ENCODE measurements around the gene FLOT1.

The FLOT1 gene

DNA sequence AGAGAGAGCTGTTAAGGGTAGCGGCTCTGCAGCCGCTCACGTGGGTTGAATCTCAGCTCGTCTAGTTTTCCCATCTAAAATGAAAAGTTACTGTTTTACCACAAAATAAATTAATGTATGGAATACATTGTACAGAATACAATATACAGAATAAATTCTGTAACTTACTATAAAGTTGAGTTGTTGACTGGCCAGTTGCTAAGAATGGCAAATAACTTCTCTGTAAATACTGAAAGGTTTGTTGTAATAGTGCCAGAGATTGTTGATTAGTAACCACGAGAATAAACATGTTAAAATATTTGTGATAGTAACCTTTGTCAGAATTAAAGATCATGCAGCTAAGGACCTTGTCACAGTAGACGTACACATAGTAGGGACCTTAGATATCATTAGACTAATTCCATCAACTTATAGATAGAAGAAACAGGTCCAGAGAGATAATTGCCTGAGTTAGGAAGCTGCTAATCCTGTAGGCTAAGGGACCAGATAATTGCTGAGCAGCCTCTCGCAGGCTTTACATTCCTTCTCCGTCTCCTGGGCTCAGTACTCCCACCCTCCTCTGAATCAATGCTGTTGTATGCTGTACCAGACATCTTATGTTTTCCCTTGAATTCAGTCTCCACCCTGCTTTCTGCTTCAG is 51.2 kb downstream of the FLOT1 start:
- DNase-seq: no peak

DNA sequence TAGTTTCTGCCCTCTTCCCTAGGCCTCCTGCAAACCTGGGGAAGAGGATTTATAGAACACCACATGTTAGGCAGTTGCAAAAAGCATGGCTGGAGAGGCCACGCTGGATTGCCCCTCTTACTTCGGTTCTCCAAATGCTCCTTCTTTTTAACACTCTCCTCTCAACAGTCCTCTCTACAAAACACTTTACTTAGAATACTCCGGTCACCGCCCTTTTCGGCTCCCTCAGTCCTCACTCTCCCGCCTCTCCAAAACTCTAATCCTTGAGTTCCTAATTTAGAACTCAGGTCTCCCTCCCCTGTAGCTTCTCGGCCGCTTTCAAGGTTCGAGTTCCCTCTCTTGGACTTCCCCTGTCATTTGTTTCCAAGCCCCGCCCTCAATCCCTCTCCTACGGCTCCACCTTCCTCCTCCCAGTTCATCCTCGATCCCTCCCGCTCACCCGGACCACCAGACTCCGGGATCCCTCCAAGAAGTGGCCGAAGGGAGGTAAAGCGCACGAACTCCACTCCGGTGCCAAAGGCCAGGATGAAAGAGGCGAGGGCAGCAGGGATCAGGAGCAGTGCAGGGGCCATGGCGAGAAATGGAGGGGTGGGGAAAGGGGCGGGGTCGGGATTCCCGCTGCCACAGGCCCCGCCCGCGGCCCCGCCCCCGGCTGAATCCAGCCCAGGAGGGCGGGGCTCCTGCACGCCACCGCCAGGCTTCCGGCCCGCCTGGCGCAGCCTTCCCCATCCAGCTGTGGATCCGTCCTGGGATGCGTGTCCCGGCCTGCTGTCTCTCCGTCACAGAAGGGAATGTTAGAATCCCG is 51.9 kb downstream of the FLOT1 start, which contains the start of gene NRM:
Gene NRM (minus strand): TSS at position 582 of the 805 bp plus-strand sequence. CDS start 10 bp downstream, at position 572.
- DNase-seq: peak; percentile 59

DNA sequence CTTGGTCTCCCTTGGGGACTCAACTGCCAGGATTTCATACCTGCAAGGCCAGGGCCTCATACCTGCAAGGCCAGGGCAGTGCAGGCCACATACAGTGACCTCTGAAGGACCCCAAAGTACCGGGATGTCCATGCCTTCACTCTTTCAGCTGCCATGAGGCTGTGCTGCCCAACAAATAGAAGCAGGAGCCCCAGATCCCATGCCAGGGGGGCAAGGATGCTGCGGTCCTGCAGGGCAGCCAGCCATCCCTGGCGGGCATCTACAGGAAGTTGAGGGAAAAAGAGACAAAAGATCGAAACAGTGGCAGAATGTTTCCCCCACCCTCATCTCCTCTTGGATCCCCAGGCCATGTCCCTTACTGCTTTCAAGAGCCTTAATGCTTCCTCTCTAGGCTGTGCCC is 52.5 kb downstream of the FLOT1 start:
- DNase-seq: no peak

GRCh38 chr6:30689022-30689865 is 53.2 kb downstream of the FLOT1 start:
- no peak for DNase-seq

DNA sequence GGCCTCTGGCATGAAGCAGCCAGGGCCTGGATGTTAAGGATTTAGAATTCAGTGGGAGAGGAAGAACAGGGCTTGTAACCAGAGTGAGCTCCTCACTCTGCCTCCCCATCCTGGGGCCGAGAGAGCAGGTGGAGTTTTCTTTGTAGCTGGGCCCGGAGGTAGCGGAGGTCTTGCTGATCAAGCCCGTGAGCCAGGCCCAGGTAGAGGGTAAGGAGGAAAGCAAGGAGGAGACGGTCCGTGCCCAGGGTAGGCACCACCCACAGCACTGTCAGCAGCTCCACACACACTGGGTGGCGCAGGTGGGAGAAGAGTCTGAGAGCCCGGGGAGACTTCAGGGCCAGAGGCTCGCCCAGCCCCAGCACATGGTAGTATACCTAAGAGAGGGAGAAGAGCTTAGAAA is 53.9 kb downstream of the FLOT1 start:
- DNase-seq: no peak

DNA sequence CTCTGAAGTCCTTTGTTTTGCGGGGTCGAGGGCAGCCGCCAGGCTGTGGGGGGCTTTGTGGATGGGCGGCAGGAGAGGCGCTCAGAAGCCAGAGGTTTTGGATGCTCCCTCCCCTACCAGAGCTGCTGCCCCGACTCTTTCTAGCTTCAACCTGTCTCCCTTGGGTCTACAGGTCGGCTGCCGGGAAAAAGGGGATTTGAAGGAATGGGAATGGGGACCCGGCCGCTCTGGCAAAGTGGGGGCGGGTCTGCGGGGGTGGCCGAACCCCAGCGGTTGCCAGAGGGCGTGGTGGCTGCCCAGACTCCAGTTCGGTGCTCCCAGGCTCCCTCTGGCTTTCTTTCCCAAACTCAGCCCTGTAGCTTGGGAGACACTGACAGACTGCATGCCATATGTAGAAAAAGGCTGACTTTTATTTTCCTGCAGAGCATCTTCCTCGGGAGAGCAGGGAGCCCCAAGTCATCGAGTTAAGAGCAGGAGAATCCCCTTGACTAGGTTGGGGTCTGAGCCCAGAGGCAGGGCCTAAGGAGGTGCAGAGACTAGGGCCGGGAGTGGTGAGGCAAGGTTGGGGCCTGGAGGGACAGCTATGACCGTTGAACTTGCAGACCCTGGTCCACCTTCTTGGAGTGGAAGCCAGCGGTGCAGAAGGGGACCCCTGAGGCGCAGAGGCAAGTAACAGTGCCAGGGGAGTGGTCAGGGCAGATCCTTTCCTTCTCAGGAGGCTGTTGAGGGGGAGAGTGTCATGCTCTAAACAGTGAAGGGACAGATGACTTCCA is 54.6 kb downstream of the FLOT1 start:
- no peak for DNase-seq

- peak; percentile 94 for DNase-seq
Measured at GRCh38 chr6:30686908-30687658, 55.4 kb downstream of the FLOT1 start.

GRCh38 chr6:30686009-30686907 is 56.2 kb downstream of the FLOT1 start, which contains the start of gene PPP1R18:
TSS of gene PPP1R18 (minus strand) at chr6:30686645. CDS start at chr6:30686018, 627 bp downstream.
- DNase-seq: peak; percentile 46

DNA sequence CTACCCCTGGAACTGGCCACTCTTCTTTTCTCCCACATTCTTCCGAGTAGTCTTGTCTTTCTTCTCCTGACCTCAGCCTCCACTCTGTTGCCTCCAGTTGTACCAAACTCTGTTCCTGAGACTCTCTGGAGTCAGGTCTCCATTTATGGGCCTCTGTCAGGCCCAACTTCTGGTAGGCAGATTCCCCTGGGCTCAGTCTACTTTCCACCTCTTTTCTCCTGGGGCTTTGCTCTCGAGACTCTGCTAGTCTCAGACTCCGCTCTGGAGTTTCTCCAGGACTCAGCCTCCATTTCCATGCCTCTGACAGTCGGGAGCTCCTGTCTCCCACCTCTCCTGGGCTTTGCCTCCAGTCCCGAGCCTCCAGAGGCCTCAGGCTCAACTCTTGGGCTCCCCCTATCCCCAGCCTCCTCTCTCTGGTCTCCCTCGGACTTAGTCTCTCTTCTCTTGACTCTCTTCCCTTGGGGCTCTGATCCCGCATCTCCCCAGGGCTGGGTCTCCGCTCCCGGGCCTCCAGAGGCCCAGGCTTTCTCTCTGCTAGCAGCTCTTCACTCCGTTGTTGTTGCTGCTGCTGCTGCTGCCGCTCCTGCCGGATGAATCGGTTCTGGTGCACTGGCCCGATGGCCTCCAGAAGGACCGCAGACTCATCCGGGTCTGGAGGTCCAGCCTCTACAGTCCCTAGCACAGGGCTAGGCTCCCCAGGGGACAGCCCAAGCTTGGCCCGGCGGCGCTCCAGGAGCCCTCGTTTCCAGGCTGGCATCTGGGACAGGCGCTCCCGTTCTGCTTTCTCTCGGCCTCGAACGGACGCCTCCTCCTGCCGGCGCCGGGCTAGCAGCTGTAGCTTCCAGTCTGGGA is 57.1 kb downstream of the FLOT1 start:
- DNase-seq: no peak

DNA sequence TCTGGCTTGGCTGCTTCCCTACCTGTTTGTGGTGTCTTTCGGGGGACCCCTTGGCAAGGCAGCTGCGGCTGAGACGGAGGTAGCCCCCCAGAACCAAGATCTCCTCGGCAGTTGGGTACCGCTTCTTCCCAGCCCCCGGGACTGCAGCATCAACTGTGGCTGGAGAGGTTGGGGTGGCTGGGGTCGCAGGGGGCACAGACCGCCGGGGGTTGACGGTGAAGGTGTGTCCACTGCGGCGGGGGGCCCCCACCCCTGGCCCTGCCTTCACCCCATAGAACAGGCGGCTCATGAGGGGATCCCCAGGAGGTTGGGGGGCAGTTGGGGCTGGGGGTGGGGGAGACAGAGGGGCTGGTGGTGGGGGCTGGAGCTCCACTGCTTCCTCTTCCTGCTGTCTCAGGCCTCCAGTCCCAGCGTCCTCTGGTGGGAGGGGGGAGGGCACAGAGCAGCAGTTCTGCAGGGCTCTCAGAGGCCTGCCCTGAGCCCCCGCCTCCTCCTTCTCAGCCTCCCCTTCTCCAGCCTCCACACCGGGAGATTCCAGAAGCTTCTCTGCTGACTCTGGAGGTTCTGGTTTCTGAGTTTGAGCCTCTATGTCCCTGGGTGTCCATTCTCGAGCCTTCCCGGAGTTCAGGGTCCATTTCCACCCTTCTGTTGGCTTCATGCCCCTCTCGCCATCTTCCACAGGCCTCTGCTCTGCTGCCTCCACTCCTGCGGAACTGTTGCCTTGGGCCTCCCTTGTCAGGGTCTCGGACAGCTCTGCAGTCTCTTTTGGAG is 57.9 kb downstream of the FLOT1 start:
- DNase-seq: no peak

GRCh38 chr6:30683980-30684338 is 58.5 kb downstream of the FLOT1 start:
- no peak for DNase-seq

DNA sequence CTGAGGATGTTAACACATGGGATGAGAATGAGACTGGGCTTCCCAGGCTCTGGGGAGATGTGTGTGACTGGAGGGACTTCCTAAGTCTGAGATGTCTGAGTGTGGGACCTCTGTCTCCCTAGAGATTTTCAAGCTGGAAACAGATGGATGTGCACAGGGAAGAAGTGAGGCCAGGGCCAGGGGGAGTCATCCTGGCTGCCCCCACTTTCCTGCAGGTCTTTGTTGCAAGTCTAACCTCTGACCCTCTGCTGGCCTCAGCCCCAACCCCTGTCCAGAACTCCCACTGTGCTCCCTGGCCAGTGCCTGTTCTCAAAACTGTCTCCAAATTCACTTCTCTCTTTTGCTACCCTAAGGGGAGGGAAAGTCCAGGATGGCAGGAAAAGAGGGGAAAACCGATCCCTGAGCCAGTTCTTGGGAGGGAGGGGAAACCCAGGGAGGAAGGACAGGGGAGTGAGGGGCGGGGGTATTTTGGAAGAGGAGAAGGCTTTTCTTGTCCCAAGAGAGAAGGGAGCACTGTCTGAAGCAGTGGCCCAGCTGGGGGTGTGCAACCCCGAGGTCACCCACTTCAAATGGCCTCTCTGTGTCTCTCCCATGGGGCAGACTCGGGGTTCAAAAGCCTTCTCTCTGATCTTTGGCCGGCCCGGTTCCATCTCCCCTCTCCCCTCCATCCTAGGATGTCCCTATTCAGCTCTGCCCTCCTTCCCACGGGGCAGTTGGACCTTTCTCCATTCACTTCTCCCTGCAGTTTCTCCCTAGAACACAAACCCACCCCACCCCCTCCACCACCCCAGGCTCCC is 59.1 kb downstream of the FLOT1 start:
- no peak for DNase-seq

DNA sequence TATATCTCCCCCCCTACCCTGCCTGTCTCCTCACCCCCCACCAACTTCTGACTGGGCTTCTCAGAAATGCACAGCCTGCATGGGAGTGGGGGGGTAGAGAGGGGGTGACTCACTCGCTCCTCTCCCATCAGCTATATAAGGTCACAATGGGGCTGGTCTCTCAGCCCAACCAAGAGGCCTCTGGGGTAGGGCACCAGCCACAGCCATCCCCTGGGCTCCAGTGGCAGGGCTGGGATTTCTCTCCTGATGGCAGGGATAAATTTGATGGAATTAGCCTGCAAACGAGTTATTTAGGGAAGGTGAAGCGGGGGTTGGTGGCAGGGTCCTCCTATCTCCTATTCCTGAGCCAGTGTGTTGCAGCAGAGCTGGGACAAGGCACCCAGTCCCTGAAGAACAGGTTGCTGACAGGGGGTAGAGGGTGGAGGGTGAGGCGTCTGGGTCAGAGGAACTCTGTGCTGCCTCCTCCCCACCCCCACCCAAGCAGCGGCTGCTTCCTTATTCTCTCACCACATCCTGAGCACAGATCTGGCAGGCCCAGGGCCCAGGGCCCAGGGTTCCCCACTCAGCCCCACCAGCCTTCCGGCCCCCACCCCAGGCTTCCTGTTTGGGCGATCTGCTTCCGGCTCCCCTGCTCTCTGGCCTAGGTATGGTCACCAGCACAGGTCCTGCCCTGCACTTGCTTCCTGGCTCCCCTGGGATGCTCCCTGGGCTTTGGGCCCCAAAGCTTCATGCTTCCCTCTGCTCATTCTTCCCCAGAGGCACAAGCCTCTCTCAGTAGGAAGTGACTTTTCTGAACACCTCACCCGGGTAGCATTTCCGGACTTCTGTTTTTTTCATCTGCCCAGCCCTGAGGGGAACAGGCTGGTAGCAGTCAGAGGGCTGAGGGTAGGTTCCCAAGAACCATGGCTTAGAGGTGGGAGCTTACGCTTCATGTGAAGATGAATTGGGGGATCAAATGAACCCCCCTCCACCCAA is 60.1 kb downstream of the FLOT1 start:
- peak; percentile 23 for DNase-seq

GRCh38 chr6:30681766-30682142 is 60.7 kb downstream of the FLOT1 start:
- DNase-seq: no peak

GRCh38 chr6:30679765-30680535 is 62.5 kb downstream of the FLOT1 start:
- no peak for DNase-seq
